IPS-18a (cell line): ENCODE results near the gene PLXNA4.

Experiments
- H3K27ac ChIP-seq: one replicate; pipeline ENCODE4 v1.5.1; 2013; ENCODE audit warnings: low read length
- H3K27me3 ChIP-seq: one replicate; pipeline ENCODE4 v1.6.1; 2013; ENCODE audit warnings: mild to moderate bottlenecking, low read length; ENCODE audit not compliant: control insufficient read depth, insufficient read depth
- H3K36me3 ChIP-seq: one replicate; pipeline ENCODE4 v1.6.1; 2013; ENCODE audit warnings: low read depth, low read length; ENCODE audit not compliant: control insufficient read depth
- H3K4me1 ChIP-seq: one replicate; pipeline ENCODE4 v1.6.1; 2013; ENCODE audit warnings: low read depth, low read length; ENCODE audit not compliant: control insufficient read depth
- H3K4me3 ChIP-seq: one replicate; pipeline ENCODE4 v1.5.1; 2013; ENCODE audit warnings: low read length
- H3K9ac ChIP-seq: one replicate; pipeline ENCODE4 v1.6.1; 2013; ENCODE audit warnings: mild to moderate bottlenecking, low read length, moderate library complexity
- H3K9me3 ChIP-seq: one replicate; pipeline ENCODE4 v1.6.1; 2013; ENCODE audit warnings: low read depth, low read length; ENCODE audit not compliant: control insufficient read depth

The PLXNA4 gene

GRCh38 chr7:132446260-132446659, 130.0 kb downstream of the PLXNA4 start:
- H3K36me3 ChIP-seq: no peaks in the 10 kb centered on the region
- peaks cover 5% of the 10 kb centered on the region for H3K4me1 ChIP-seq
- no peak overlapping the region for H3K9ac ChIP-seq
- H3K4me3 ChIP-seq: no peak overlapping the region
- no peaks in the 10 kb centered on the region for H3K27me3 ChIP-seq
- H3K27ac ChIP-seq: no peak overlapping the region
- H3K9me3 ChIP-seq: no peaks in the 10 kb centered on the region

DNA sequence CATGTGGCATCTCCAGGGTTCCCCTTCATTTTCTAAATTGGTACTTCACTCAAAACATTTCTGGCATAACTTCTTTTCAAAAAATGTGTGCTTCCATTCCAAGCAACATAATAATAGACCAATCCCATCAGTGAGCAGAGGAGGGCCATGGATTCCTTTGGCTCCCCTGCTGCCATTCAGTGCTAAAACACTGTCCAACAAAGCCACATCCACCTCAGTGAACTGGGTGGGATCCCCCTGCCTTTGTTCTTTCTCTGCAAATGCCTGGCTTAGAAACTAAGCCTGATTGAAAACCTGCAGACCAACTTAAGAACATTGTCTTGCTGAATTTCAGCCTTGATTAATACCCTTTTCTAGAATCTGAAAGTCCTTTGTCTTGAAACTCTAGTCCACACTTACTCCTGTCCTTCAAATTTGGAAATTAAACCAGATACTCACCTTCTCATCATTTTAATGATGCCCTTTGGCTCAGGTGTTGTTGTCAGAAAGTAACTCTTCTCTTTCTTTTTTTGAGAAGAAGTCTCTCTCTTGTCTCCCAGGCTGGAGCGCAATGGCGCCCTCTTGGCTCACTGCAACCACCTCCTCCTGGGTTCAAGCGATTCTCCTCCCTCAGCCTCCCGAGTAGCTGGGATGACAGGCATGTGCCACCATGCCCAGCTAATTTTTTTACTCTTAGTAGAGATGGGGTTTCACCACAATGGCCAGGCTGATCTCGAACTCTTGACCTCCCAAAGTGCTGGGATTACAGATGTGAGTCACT, 132.3 kb downstream of the PLXNA4 start:
- H3K4me1 ChIP-seq: peaks cover 5% of the 10 kb centered on the region

DNA sequence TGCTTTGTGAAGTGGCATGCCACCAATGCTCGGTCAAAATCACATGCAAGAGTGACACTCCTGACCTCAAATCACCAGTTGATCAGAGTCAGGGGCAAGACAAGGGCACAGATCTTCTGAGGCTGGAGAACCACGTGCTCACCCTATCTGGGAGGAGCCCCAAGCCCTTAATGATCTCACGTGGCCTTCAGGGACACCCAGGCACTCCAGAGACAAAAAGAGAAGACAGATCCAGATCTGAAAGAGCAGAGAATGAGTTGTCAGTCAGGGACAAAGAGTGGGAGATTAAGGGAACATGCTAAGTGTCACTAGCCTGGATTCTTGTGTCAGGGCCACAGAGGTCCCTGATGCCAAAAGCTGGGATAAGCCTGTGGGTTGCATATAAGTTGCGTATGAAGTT, 134.3 kb downstream of the PLXNA4 start:
- Histone ChIP-seq H3K9ac (no peak overlapping the region), H3K4me3 (no peak overlapping the region), H3K9me3 (no peaks in the 10 kb centered on the region), H3K27ac (no peak overlapping the region), H3K36me3 (no peaks in the 10 kb centered on the region), H3K27me3 (no peaks in the 10 kb centered on the region), H3K4me1 (peaks cover 5% of the 10 kb centered on the region)

More for the DNA sequence above, 132.3 kb downstream of the PLXNA4 start:
- Histone ChIP-seq H3K27ac (no peak overlapping the region), H3K27me3 (no peaks in the 10 kb centered on the region), H3K4me3 (no peak overlapping the region), H3K36me3 (no peaks in the 10 kb centered on the region), H3K9me3 (no peaks in the 10 kb centered on the region), H3K9ac (no peak overlapping the region)

DNA sequence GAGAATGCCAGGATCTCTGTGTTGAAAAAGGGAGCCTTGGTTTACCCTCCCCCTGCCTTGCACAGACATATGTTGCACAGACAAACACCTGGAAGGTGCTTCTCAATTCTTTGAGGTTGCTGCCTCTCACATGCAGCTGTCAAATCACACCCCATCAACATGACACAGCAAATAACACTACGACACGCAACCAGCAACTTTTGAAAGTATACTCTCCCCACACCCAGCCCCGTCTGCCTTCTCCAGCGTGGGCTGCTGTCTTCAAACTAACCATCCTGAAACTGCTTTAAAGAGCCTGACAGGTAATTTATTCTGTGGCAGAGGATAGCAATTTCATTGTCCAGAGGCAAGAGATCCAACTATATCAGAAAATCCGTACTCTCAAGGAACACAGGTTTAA, 136.1 kb downstream of the PLXNA4 start:
- no peaks in the 10 kb centered on the region for H3K27me3 ChIP-seq
- H3K36me3 ChIP-seq: no peaks in the 10 kb centered on the region

GRCh38 chr7:132438926-132439325, 137.3 kb downstream of the PLXNA4 start:
- no peaks in the 10 kb centered on the region for H3K4me1 ChIP-seq
- H3K27me3 ChIP-seq: no peaks in the 10 kb centered on the region
- no peak overlapping the region for H3K9ac ChIP-seq
- H3K27ac ChIP-seq: no peak overlapping the region
- H3K36me3 ChIP-seq: no peaks in the 10 kb centered on the region
- no peaks in the 10 kb centered on the region for H3K9me3 ChIP-seq
- no peak overlapping the region for H3K4me3 ChIP-seq

More for the DNA sequence above, 136.1 kb downstream of the PLXNA4 start:
- no peak overlapping the region for H3K9ac ChIP-seq
- H3K9me3 ChIP-seq: no peaks in the 10 kb centered on the region
- H3K4me1 ChIP-seq: no peaks in the 10 kb centered on the region
- H3K27ac ChIP-seq: no peak overlapping the region
- H3K4me3 ChIP-seq: no peak overlapping the region

- Histone ChIP-seq H3K4me3 (no peak overlapping the region), H3K27me3 (no peaks in the 10 kb centered on the region), H3K27ac (no peak overlapping the region), H3K9me3 (no peaks in the 10 kb centered on the region), H3K9ac (no peak overlapping the region), H3K4me1 (no peaks in the 10 kb centered on the region), H3K36me3 (no peaks in the 10 kb centered on the region)
Observed at GRCh38 chr7:132437730-132438129, 138.5 kb downstream of the PLXNA4 start.

DNA sequence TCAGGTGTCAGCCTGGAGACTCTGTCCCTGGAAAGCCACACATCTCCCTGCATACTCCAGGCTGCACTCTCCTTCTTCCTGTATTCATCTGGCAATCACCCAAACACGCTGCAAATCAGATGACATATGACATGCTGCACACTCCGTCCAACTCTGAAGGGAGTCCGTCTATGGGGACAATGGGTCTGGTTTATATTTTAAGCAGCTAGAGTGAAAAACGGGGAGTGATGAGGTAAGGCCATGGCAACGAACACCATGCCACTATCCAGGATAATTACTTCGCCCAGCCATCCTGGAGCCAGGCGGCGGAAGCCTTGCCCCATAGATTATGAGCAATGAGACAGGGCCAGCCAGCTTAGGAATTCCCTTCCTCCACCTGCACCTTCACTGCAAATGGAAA, 140.1 kb downstream of the PLXNA4 start:
- Histone ChIP-seq H3K4me1 (no peaks in the 10 kb centered on the region), H3K4me3 (no peak overlapping the region), H3K27ac (no peak overlapping the region), H3K27me3 (no peaks in the 10 kb centered on the region), H3K36me3 (no peaks in the 10 kb centered on the region), H3K9me3 (no peaks in the 10 kb centered on the region), H3K9ac (no peak overlapping the region)

- no peaks in the 10 kb centered on the region for H3K4me1 ChIP-seq
- H3K27ac ChIP-seq: no peak overlapping the region
- no peak overlapping the region for H3K4me3 ChIP-seq
Observed at GRCh38 chr7:132435016-132435990, 141.0 kb downstream of the PLXNA4 start.

DNA sequence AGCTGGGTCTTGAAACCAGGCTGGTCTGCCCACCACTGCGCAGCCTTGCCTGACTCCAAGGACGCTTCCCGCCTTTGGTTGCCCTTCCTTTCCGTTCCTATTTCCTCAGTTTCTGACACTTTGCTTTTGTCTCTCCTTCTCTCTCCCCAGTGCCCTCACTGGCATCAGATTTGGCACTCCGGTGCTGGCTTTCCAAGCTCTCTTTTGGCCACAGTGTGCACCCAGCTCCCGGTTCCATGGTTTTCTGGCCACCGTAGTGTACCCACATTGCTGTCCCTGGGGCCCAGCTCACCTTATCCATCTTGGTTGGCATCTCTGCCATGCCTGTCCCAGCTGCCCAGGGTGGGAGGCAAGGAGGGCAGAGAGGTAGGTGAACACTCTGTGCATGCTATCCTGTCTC, 142.2 kb downstream of the PLXNA4 start:
- no peak overlapping the region for H3K4me3 ChIP-seq
- no peaks in the 10 kb centered on the region for H3K4me1 ChIP-seq
- no peak overlapping the region for H3K27ac ChIP-seq
- no peaks in the 10 kb centered on the region for H3K36me3 ChIP-seq
- H3K9ac ChIP-seq: no peak overlapping the region
- H3K27me3 ChIP-seq: no peaks in the 10 kb centered on the region
- H3K9me3 ChIP-seq: no peaks in the 10 kb centered on the region

More at GRCh38 chr7:132435016-132435990, 141.0 kb downstream of the PLXNA4 start:
- no peak overlapping the region for H3K9ac ChIP-seq
- H3K36me3 ChIP-seq: no peaks in the 10 kb centered on the region
- H3K9me3 ChIP-seq: no peaks in the 10 kb centered on the region
- no peaks in the 10 kb centered on the region for H3K27me3 ChIP-seq

DNA sequence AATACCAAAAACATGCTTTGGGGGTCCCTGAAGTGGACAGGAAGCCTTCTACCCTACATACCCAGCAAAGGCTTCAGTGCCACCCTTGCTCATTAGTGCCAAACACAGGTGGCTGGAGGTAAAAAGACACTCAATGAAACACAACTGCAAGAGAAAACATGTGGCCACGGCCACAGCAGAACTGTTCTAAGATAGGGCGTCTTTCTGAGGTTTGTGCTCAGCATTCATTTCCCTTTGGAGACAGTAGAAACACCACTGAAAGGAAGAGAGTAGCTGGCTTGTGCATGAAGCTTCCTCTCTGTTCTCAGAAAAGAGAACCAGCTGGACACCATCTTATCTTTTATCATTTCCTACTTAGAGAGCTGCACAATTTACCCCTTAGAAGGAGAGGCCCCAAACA, 143.0 kb downstream of the PLXNA4 start:
- Histone ChIP-seq H3K4me1 (no peaks in the 10 kb centered on the region), H3K36me3 (no peaks in the 10 kb centered on the region), H3K9me3 (no peaks in the 10 kb centered on the region), H3K27ac (no peak overlapping the region), H3K4me3 (no peak overlapping the region), H3K27me3 (no peaks in the 10 kb centered on the region), H3K9ac (no peak overlapping the region)

GRCh38 chr7:132430861-132431822, 145.1 kb downstream of the PLXNA4 start:
- Histone ChIP-seq H3K27ac (no peak overlapping the region), H3K27me3 (no peaks in the 10 kb centered on the region), H3K36me3 (no peaks in the 10 kb centered on the region), H3K9ac (no peak overlapping the region), H3K4me1 (no peaks in the 10 kb centered on the region), H3K4me3 (no peak overlapping the region), H3K9me3 (no peaks in the 10 kb centered on the region)
